ENCODE data around the gene TXLNB. TPM values are rescaled to one million over a fixed set of nuclear protein-coding genes. Genes with fewer than 3 reads are reported as not detected.

TXLNB gene
- total and polyA plus RNA-seq, 2 of the 4 experiments (the other 2 are of a cell fraction): under 0.01 to 0.05 TPM

DNA sequence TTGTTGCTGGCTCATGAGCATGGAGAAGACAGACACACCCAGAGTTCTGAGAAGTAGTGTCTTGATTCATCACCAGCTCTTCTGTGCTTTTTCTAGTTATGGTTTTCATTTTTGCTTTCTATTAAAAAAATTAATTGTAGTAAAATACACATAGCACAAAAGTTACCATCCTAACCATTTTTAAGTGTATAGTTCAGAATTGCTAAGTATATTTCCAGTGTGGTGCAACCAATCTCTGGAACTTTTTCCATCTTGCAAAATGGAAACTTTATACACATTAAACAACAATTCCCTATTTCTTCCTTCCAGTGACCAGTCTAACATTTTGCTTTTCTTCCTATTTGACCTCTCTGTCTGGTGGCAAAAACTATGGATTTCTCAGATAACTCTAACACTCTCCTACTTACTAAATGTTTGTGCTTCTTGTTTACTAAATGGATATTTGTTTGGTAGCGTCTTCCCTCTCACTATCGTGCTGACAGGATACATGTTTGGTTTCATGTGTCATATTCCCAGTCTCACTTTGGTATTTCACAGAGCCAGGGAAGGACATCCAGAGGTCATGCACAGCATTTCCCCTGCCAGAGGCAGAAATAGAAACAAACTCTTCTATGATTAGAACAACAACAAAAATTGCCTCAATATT, 40.6 kb downstream of the TXLNB start:
- dilution Hi-C loops (cut with HindIII; ENCODE audit: low sequenced_read_pairs, unreplicated experiment) (no loop called here), in situ Hi-C loops (cut with MboI; ENCODE audit: low sequenced_read_pairs) (no loop called here)

More for the DNA sequence above, 40.6 kb downstream of the TXLNB start:
- WGBS, 2 experiments (ENCODE audit: extremely low coverage in 2 of 2, insufficient read length in 1 of 2): no CpG with 5 or more reads among the region's 2 CpGs
- no TSS peak for BruUV-seq (replicated peaks)
- Histone ChIP-seq H2AFZ (replicated peaks; ENCODE audit: low read length, poor library complexity) (no peak overlapping the region), H4K5ac (ENCODE audit: low read depth, low read length) (no peak overlapping the region), H2BK120ac (ENCODE audit: low read depth, low read length) (no peak overlapping the region), H4K20me1 (ENCODE audit: insufficient read depth, low read length) (no peaks in the 10 kb centered on the region), H3K14ac (replicated peaks; ENCODE audit: low read depth, low read length) (no peak overlapping the region), H3K9me1 (ENCODE audit: insufficient read depth, low read length) (no peaks in the 10 kb centered on the region), H3K56ac (ENCODE audit: extremely low read depth, insufficient read depth, low read length) (no peak overlapping the region), H4K91ac (ENCODE audit: insufficient read depth, low read depth, low read length) (no peak overlapping the region), H2BK20ac (ENCODE audit: low read depth, low read length) (no peak overlapping the region), H3K36me3 (ENCODE audit: control insufficient read depth, insufficient read depth, low read length) (no peaks in the 10 kb centered on the region), H3K9me3 (ENCODE audit: control insufficient read depth, insufficient read depth, low read length) (no peaks in the 10 kb centered on the region), H3K27me3 (ENCODE audit: control insufficient read depth, insufficient read depth, low read length) (no peaks in the 10 kb centered on the region), H3K4me2 (ENCODE audit: low read depth, low read length) (no peak overlapping the region), H3K79me1 (ENCODE audit: low read depth in 1 of 2, low read length in 2 of 2) (no peaks in the 10 kb centered on the region), H2BK15ac (ENCODE audit: low read depth, low read length) (no peak overlapping the region), H3K9ac (ENCODE audit: low read depth, low read length) (no peak overlapping the region), H3K4me1 (ENCODE audit: control insufficient read depth, insufficient read depth, low read length) (peaks cover 7% of the 10 kb centered on the region; the same call in 1 of the 2 replicates), H2BK5ac (ENCODE audit: low read depth, low read length, poor library complexity, severe bottlenecking) (no peak overlapping the region), H3K18ac (ENCODE audit: low read depth, low read length) (no peak overlapping the region), H3K23ac (ENCODE audit: low read depth, low read length) (no peak overlapping the region), H4K8ac (ENCODE audit: low read depth in 2 of 2, low read length in 2 of 2) (no peak overlapping the region), H2AK5ac (ENCODE audit: low read depth, low read length) (no peak overlapping the region), H2AK9ac (replicated peaks; ENCODE audit: low read depth, low read length, poor library complexity) (no peak overlapping the region), H3K4ac (ENCODE audit: low read depth, low read length) (no peak overlapping the region), H3K27ac (ENCODE audit: insufficient read depth, low read length) (no peak overlapping the region), H3K4me3 (ENCODE audit: insufficient read depth, low read depth, low read length) (no peak overlapping the region)
- TF ChIP-seq CEBPB (IDR thresholded peaks at IDR 0.05; ENCODE audit: low read depth, low read length) (no peak), POLR2A (IDR thresholded peaks at IDR 0.05; ENCODE audit: low read depth, low read length) (no peak), NFE2L2 (IDR thresholded peaks at IDR 0.05; ENCODE audit: low read depth, low read length) (no peak), SMC3 (IDR thresholded peaks at IDR 0.05; ENCODE audit: low read depth, low read length) (no peak), CHD1 (IDR thresholded peaks at IDR 0.05; ENCODE audit: low read depth, low read length) (no peak), MAFK (IDR thresholded peaks at IDR 0.05; ENCODE audit: low read depth, low read length) (no peak), MXI1 (IDR thresholded peaks at IDR 0.05; ENCODE audit: borderline replicate concordance, low read depth, low read length) (no peak), MAZ (IDR thresholded peaks at IDR 0.05; ENCODE audit: borderline replicate concordance, low read depth, low read length) (no peak), BHLHE40 (IDR thresholded peaks at IDR 0.05; ENCODE audit: low read depth, low read length) (no peak), RAD21 (IDR thresholded peaks at IDR 0.05; ENCODE audit: low read length) (no peak), FOS (IDR thresholded peaks at IDR 0.05; ENCODE audit: low read depth, low read length) (no peak), RCOR1 (IDR thresholded peaks at IDR 0.05; ENCODE audit: insufficient replicate concordance, low read length) (no peak), RFX5 (IDR thresholded peaks at IDR 0.05; ENCODE audit: low read depth, low read length) (no peak)
- TF ChIP-seq, protein P1, sequence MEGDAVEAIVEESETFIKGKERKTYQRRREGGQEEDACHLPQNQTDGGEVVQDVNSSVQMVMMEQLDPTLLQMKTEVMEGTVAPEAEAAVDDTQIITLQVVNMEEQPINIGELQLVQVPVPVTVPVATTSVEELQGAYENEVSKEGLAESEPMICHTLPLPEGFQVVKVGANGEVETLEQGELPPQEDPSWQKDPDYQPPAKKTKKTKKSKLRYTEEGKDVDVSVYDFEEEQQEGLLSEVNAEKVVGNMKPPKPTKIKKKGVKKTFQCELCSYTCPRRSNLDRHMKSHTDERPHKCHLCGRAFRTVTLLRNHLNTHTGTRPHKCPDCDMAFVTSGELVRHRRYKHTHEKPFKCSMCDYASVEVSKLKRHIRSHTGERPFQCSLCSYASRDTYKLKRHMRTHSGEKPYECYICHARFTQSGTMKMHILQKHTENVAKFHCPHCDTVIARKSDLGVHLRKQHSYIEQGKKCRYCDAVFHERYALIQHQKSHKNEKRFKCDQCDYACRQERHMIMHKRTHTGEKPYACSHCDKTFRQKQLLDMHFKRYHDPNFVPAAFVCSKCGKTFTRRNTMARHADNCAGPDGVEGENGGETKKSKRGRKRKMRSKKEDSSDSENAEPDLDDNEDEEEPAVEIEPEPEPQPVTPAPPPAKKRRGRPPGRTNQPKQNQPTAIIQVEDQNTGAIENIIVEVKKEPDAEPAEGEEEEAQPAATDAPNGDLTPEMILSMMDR (conservative IDR thresholded peaks at IDR 0.05; ENCODE audit: low read depth, low read length): no peak
- TF ChIP-seq, protein P2, sequence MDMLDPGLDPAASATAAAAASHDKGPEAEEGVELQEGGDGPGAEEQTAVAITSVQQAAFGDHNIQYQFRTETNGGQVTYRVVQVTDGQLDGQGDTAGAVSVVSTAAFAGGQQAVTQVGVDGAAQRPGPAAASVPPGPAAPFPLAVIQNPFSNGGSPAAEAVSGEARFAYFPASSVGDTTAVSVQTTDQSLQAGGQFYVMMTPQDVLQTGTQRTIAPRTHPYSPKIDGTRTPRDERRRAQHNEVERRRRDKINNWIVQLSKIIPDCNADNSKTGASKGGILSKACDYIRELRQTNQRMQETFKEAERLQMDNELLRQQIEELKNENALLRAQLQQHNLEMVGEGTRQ (IDR thresholded peaks at IDR 0.05; ENCODE audit: low read depth, low read length): no peak
- TF ChIP-seq, protein P3, sequence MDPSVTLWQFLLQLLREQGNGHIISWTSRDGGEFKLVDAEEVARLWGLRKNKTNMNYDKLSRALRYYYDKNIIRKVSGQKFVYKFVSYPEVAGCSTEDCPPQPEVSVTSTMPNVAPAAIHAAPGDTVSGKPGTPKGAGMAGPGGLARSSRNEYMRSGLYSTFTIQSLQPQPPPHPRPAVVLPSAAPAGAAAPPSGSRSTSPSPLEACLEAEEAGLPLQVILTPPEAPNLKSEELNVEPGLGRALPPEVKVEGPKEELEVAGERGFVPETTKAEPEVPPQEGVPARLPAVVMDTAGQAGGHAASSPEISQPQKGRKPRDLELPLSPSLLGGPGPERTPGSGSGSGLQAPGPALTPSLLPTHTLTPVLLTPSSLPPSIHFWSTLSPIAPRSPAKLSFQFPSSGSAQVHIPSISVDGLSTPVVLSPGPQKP (IDR thresholded peaks at IDR 0.05; ENCODE audit: borderline replicate concordance, low read depth, low read length): no peak
- DNase-seq (no peak), ATAC-seq (ENCODE audit: low read depth) (no peak)
- ChIA-PET CTCF (interaction anchor here (1.1 kb wide), 2 partner anchors 20 to 295 kb away, joined by 3 to 4 read pairs; no protein-coding TSS in a partner anchor), POLR2A (ENCODE audit: unreplicated experiment) (no interaction called here)
- intact Hi-C loops (cut with micrococcal nuclease): no loop called here
